Natural killer cell (primary cell): ENCODE data around the gene MYPN. TPM values are rescaled to one million over a fixed set of nuclear protein-coding genes. Genes with fewer than 3 reads are reported as not detected.

Experiments used
- ATAC-seq, 3 donors: fragments of 150-1000 bp in 2 of 3; fragments of 200-7000 bp in 1 of 3; cut with Tn5 transposase; 1 replicate in 1 of 3; 2 replicates in 2 of 3; pipeline ENCODE4 v1.10.0; 2021; ENCODE audit warnings: mild to moderate bottlenecking in 2 of 3, moderate library complexity in 2 of 3
- DNase-seq, 2 donors: peaks; one replicate each; pipeline versions ENCODE4 v3.0.0 to v3.0.0-alpha.2; 2013 to 2021; ENCODE audit warnings: mixed read lengths in 1 of 2
- H3K27ac ChIP-seq: one replicate; pipeline ENCODE4 v1.5.1; 2013; ENCODE audit warnings: mild to moderate bottlenecking, low read length
- H3K27me3 ChIP-seq: one replicate; pipeline ENCODE4 v1.6.1; 2013; ENCODE audit warnings: low read length; ENCODE audit not compliant: control insufficient read depth, insufficient read depth
- H3K36me3 ChIP-seq: one replicate; pipeline ENCODE4 v1.6.1; 2013; ENCODE audit warnings: low read length; ENCODE audit not compliant: control insufficient read depth, insufficient read depth
- H3K4me1 ChIP-seq: one replicate; pipeline ENCODE4 v1.6.1; 2013; ENCODE audit warnings: low read length; ENCODE audit not compliant: control insufficient read depth, insufficient read depth
- H3K4me3 ChIP-seq: one replicate; pipeline ENCODE4 v1.5.1; 2013; ENCODE audit warnings: low read length
- H3K9me3 ChIP-seq: one replicate; pipeline ENCODE4 v1.6.1; 2013; ENCODE audit warnings: low read length; ENCODE audit not compliant: control insufficient read depth, insufficient read depth
- H3K27ac Mint-ChIP-seq, 2 donors: one replicate each; pipeline ENCODE4 v1.8.0; 2022; ENCODE audit warnings: mild to moderate bottlenecking in 2 of 2, mixed read lengths in 2 of 2, moderate library complexity in 1 of 2
- H3K27me3 Mint-ChIP-seq, 2 donors: one replicate each; pipeline ENCODE4 v1.8.0; 2022; ENCODE audit warnings: low read depth in 2 of 2, mixed read lengths in 2 of 2
- H3K36me3 Mint-ChIP-seq: one replicate; pipeline ENCODE4 v1.8.0; 2022; ENCODE audit warnings: mixed read lengths
- H3K4me1 Mint-ChIP-seq, 2 donors: one replicate each; pipeline ENCODE4 v1.8.0; 2022; ENCODE audit warnings: mixed read lengths in 2 of 2
- H3K4me3 Mint-ChIP-seq: one replicate; pipeline ENCODE4 v1.8.0; 2022; ENCODE audit warnings: mild to moderate bottlenecking, moderate library complexity, mixed read lengths
- H3K9me3 Mint-ChIP-seq, 2 donors: one replicate each; pipeline ENCODE4 v1.8.0; 2022; ENCODE audit warnings: mixed read lengths in 2 of 2
- CTCF ChIP-seq: fragments of 200-600 bp; IDR thresholded peaks from one replicate; pipeline ENCODE4 v1.8.0; 2022; ENCODE audit warnings: antibody characterized with exemption
- WGBS: methylation state at CpG from one replicate; pipeline ENCODE4 v1.1.7; 2013; ENCODE audit warnings: missing lambda C conversion rate; ENCODE audit not compliant: insufficient coverage; 5-methylcytosine and 5-hydroxymethylcytosine counted together
- intact Hi-C: fragments of 100-400 bp; cut with micrococcal nuclease; formaldehyde crosslinking; loops from one replicate; pipeline ENCODE4 v1.14.2; 2022
- total RNA-seq, 4 donors: library from RNA; stranded (reverse); fragments of 120-200 nt in 1 of 4; gene quantifications; one replicate each; pipeline versions ENCODE4 v1.2.3 to v1.2.4, GENCODE V29; 2013 to 2022

MYPN gene
- total RNA-seq, 3 donors from 2014 or later (not counting 1 experiment from before 2014, with no cell fraction given): not detected

- WGBS: 92% methylated on average over 9 of the region's 9 CpGs
- no peaks in the 10 kb centered on the region for H3K9me3 Mint-ChIP-seq
- no peaks in the 10 kb centered on the region for H3K9me3 ChIP-seq
These were observed 12.6 kb downstream of the MYPN start for GRCh38 chr10:68121852-68122251.

GRCh38 chr10:68124718-68125117 is 15.4 kb downstream of the MYPN start:
- Mint-ChIP-seq H3K4me3 (no peak overlapping the region), H3K9me3 (no peaks in the 10 kb centered on the region), H3K4me1 (no peaks in the 10 kb centered on the region), H3K36me3 (no peaks in the 10 kb centered on the region), H3K27me3 (peaks cover 5 to 35% of the 10 kb centered on the region in 2 donors), H3K27ac (no peak overlapping the region)
- DNase-seq (no peak), ATAC-seq (no peak)
- 88% methylated on average over 3 of the region's 3 CpGs for WGBS
- no peak for TF ChIP-seq CTCF
- no peaks in the 10 kb centered on the region for H3K9me3 ChIP-seq
- no peaks in the 10 kb centered on the region for H3K36me3 ChIP-seq
- H3K27ac ChIP-seq: no peak overlapping the region
- intact Hi-C loops: no loop called here
- H3K4me3 ChIP-seq: no peak overlapping the region
- H3K4me1 ChIP-seq: no peaks in the 10 kb centered on the region
- H3K27me3 ChIP-seq: peaks cover 3% of the 10 kb centered on the region

More at GRCh38 chr10:68121852-68122251, 12.6 kb downstream of the MYPN start:
- no peak overlapping the region for H3K27ac Mint-ChIP-seq
- no peak overlapping the region for H3K4me3 ChIP-seq
- H3K4me3 Mint-ChIP-seq: no peak overlapping the region
- TF ChIP-seq CTCF: no peak
- H3K36me3 Mint-ChIP-seq: no peaks in the 10 kb centered on the region
- H3K4me1 ChIP-seq: no peaks in the 10 kb centered on the region
- peaks cover 3% of the 10 kb centered on the region for H3K27me3 ChIP-seq
- ATAC-seq (no peak), DNase-seq (no peak)
- peaks cover 11 to 42% of the 10 kb centered on the region in 2 donors for H3K27me3 Mint-ChIP-seq
- no peaks in the 10 kb centered on the region for H3K36me3 ChIP-seq
- no peak overlapping the region for H3K27ac ChIP-seq
- H3K4me1 Mint-ChIP-seq: no peaks in the 10 kb centered on the region
- intact Hi-C loops: no loop called here

- no peaks in the 10 kb centered on the region for H3K9me3 ChIP-seq
- ATAC-seq (no peak), DNase-seq (no peak)
- H3K36me3 Mint-ChIP-seq: no peaks in the 10 kb centered on the region
- no peaks in the 10 kb centered on the region for H3K4me1 ChIP-seq
- H3K27me3 ChIP-seq: peaks cover 3% of the 10 kb centered on the region
- no peak overlapping the region for H3K4me3 ChIP-seq
- WGBS: 79% methylated on average over 1 of the region's 1 CpG
- H3K27me3 Mint-ChIP-seq: peaks cover 5 to 30% of the 10 kb centered on the region in 2 donors
- intact Hi-C loops: no loop called here
- no peak for TF ChIP-seq CTCF
- H3K36me3 ChIP-seq: no peaks in the 10 kb centered on the region
- H3K9me3 Mint-ChIP-seq: no peaks in the 10 kb centered on the region
- no peak overlapping the region for H3K4me3 Mint-ChIP-seq
- H3K4me1 Mint-ChIP-seq: no peaks in the 10 kb centered on the region
- no peak overlapping the region for H3K27ac ChIP-seq
- no peak overlapping the region for H3K27ac Mint-ChIP-seq
These were observed 16.5 kb downstream of the MYPN start for GRCh38 chr10:68125772-68126171.

GRCh38 chr10:68128015-68128414 is 18.7 kb downstream of the MYPN start:
- H3K4me1 ChIP-seq: no peaks in the 10 kb centered on the region
- no peak overlapping the region for H3K4me3 ChIP-seq
- no peak overlapping the region for H3K27ac ChIP-seq
- DNase-seq (no peak), ATAC-seq (no peak)
- Mint-ChIP-seq H3K9me3 (no peaks in the 10 kb centered on the region), H3K36me3 (no peaks in the 10 kb centered on the region), H3K27ac (no peak overlapping the region), H3K4me1 (no peaks in the 10 kb centered on the region), H3K4me3 (no peak overlapping the region), H3K27me3 (peaks cover 5 to 30% of the 10 kb centered on the region in 2 donors)
- 75% methylated on average over 2 of the region's 2 CpGs for WGBS
- intact Hi-C loops: no loop called here
- no peak for TF ChIP-seq CTCF
- no peaks in the 10 kb centered on the region for H3K9me3 ChIP-seq
- H3K27me3 ChIP-seq: no peaks in the 10 kb centered on the region
- no peaks in the 10 kb centered on the region for H3K36me3 ChIP-seq
